Measurements from ENCODE around the gene AKAP6.

- TF ChIP-seq CTCF (IDR thresholded peaks at IDR 0.05): no peak
- no peak for TF ChIP-seq POLR2A (IDR thresholded peaks at IDR 0.05)
Observed at GRCh38 chr14:32813401-32813800, 484.3 kb downstream of the AKAP6 start.

Data from adrenal gland (tissue), 5 donors.